Transverse colon (tissue), 4 donors: ENCODE measurements around the gene SCG5.

Experiments used
- EP300 ChIP-seq: sonication (generic); formaldehyde crosslinking; IDR thresholded peaks from one replicate; pipeline ENCODE4 v1.6.1; 2017; ENCODE audit warnings: antibody characterized with exemption, low read depth
- POLR2A ChIP-seq: fragments of 450-650 bp; IDR thresholded peaks from one replicate; pipeline ENCODE4 v1.6.1; 2016; ENCODE audit warnings: antibody characterized with exemption, mild to moderate bottlenecking, moderate library complexity
- POLR2AphosphoS5 ChIP-seq, 3 donors: sonication (generic); formaldehyde crosslinking; IDR thresholded peaks; one replicate each; pipeline ENCODE4 v1.6.1; 2016; ENCODE audit warnings: antibody characterized with exemption in 3 of 3
- TF ChIP-seq, protein P1 (sequence below), 5 experiments: fragments of 200-600 bp in 3 of 5; fragments of 450-650 bp in 2 of 5; sonication (generic) in 3 of 5; IDR thresholded peaks; 1 replicate in 2 of 5; 2 replicates in 3 of 5; pipeline ENCODE4 v1.5.1; 2016 to 2017; ENCODE audit warnings: antibody characterized with exemption in 5 of 5, inconsistent platforms in 3 of 5, mild to moderate bottlenecking in 2 of 5, moderate library complexity in 1 of 5

DNA sequence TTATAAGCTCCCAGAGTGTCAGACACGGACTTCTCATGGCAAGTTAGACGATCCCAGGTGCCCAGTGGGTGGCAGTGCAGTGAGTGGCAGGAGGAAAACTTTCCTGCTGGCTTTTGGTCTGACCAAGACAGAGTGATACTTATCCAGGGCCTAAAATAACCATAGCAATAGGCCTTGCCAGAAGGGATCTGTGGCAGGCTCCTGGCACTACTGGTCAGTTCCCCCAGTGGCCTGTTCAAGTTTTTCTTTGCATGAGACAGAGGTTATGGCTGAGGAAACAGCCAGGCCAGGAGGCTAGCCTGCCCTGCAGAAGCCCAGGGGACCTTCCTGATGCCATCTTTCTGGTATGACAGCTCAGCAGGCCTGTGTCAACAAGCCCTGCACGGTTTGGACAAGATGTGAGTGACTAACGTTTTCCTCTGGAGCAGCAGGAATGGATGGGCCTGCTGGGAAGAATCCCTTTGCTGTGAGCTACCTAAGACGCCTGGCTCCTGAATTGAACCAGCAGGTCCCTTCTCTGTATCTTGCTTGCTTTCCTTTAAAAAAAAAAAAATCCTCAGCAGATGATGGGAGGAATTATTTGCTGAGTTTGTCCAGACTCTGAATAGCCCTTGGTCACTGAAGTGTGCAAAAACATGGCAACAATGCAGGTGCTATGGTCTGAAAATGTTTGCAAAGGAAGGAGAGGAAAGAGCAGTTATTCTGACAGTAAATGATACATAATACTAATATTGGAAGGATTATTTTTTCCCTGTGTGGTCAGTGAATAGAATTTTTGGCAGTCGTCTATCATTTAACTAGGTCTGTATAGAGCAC, 18.0 kb downstream of the SCG5 start:
- TF ChIP-seq, protein P1, sequence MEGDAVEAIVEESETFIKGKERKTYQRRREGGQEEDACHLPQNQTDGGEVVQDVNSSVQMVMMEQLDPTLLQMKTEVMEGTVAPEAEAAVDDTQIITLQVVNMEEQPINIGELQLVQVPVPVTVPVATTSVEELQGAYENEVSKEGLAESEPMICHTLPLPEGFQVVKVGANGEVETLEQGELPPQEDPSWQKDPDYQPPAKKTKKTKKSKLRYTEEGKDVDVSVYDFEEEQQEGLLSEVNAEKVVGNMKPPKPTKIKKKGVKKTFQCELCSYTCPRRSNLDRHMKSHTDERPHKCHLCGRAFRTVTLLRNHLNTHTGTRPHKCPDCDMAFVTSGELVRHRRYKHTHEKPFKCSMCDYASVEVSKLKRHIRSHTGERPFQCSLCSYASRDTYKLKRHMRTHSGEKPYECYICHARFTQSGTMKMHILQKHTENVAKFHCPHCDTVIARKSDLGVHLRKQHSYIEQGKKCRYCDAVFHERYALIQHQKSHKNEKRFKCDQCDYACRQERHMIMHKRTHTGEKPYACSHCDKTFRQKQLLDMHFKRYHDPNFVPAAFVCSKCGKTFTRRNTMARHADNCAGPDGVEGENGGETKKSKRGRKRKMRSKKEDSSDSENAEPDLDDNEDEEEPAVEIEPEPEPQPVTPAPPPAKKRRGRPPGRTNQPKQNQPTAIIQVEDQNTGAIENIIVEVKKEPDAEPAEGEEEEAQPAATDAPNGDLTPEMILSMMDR (IDR thresholded peaks at IDR 0.05) = no peak
- no peak for TF ChIP-seq POLR2A
- no peak for TF ChIP-seq EP300
- TF ChIP-seq POLR2AphosphoS5 (IDR thresholded peaks at IDR 0.05) = no peak
